ENCODE results near the gene VAV2. TPM values are rescaled to one million over a fixed set of nuclear protein-coding genes. Genes with fewer than 3 reads are reported as not detected.
"Not testable (repeated sequence)": the region's sequence is repeated elsewhere in the genome, so short reads cannot be mapped to it uniquely, and the experiment has no call there.

Gene VAV2
- total and polyA plus RNA-seq, 9 of the 15 experiments (the other 6 are each of a cell fraction or from before 2014, with no cell fraction given): 0.01 to 2.7 (median 1.0) TPM; not detected in 1

DNA sequence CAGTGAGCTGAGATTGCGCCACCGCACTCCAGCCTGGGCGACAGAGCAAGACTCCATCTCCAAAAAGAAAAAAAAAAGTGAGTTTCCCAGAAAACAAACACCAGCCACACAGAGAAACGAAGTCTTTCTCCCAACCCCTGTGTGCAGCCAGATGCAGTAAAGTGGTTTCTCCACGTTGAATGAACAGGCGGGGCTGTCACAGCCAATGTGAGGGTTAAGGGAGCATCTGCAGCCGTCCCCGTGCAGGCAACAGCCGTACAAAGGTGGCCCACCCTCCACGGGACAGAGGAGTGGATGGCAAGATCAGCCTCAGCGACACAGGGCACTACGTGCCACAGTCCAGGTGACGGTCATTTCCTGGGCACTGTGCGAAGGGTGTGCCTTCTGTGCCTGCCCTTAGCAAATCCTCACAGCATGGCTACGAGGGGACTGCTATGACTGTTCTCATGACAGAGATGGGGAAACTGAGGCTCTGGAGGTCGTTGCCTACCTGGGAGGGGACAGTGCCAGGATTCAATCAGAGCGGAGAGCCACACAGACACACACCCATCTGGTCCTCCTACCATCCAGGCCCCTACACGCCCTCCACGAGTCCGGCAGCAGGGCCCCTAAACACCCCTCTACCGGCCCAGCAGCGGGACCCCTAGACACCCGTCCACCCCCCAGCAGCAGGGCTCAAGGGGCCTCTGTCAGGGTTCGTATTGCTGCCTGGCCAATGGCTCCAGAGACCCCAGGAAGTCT is 2.3 kb downstream of the VAV2 start:
- no peak overlapping the region for H2AFZ ChIP-seq (ENCODE audit: low read depth, low read length)
- peaks cover 0 to 41% of the 10 kb centered on the region in 2 experiments; a peak in 3 of 5 replicates for H3K4me1 ChIP-seq (replicated peaks in 1 of 2; ENCODE audit: control insufficient read depth in 2 of 2, insufficient read depth in 2 of 2, low read length in 2 of 2)
- WGBS (ENCODE audit: insufficient coverage, low coverage, missing lambda C conversion rate): 21% methylated on average over 20 of the region's 24 CpGs
- TF ChIP-seq EZH2 (IDR thresholded peaks at IDR 0.05; ENCODE audit: borderline replicate concordance, low read depth, low read length) (no peak), VEZF1 (CRISPR knock-in tag; IDR thresholded peaks at IDR 0.05) (no peak), HNRNPLL (IDR thresholded peaks at IDR 0.05; ENCODE audit: low read depth, low read length, poor library complexity, severe bottlenecking) (no peak), HIVEP1 (CRISPR knock-in tag; IDR thresholded peaks at IDR 0.05) (no peak), ARID3A (IDR thresholded peaks at IDR 0.05; ENCODE audit: borderline replicate concordance, low read depth, low read length) (no peak), NFE2 (IDR thresholded peaks at IDR 0.05; ENCODE audit: low read depth) (no peak)
- TF ChIP-seq, protein P1, sequence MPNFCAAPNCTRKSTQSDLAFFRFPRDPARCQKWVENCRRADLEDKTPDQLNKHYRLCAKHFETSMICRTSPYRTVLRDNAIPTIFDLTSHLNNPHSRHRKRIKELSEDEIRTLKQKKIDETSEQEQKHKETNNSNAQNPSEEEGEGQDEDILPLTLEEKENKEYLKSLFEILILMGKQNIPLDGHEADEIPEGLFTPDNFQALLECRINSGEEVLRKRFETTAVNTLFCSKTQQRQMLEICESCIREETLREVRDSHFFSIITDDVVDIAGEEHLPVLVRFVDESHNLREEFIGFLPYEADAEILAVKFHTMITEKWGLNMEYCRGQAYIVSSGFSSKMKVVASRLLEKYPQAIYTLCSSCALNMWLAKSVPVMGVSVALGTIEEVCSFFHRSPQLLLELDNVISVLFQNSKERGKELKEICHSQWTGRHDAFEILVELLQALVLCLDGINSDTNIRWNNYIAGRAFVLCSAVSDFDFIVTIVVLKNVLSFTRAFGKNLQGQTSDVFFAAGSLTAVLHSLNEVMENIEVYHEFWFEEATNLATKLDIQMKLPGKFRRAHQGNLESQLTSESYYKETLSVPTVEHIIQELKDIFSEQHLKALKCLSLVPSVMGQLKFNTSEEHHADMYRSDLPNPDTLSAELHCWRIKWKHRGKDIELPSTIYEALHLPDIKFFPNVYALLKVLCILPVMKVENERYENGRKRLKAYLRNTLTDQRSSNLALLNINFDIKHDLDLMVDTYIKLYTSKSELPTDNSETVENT (CRISPR knock-in tag; IDR thresholded peaks at IDR 0.05): no peak
- no peaks in the 10 kb centered on the region for H3K9me3 ChIP-seq (replicated peaks; ENCODE audit: control insufficient read depth, insufficient read depth, low read depth, low read length)
- peaks cover 2% of the 10 kb centered on the region for H3K9me1 ChIP-seq (ENCODE audit: control insufficient read depth, insufficient read depth, low read length)
- peaks cover 3 to 40% of the 10 kb centered on the region in 2 experiments; a peak in 4 of 5 replicates for H3K27me3 ChIP-seq (ENCODE audit: control insufficient read depth in 2 of 2, insufficient read depth in 2 of 2, low read length in 2 of 2)
- no peak overlapping the region for H3K4me3 ChIP-seq
- FAIRE-seq (no peak), DNase-seq (ENCODE audit: extremely low read depth in 1 of 4, low spot score in 3 of 4) (no peak), ATAC-seq (no peak)
- no peak overlapping the region for H3K27ac ChIP-seq (ENCODE audit: extremely low read depth, low read depth, low read length)
- no peaks in the 10 kb centered on the region for H3K36me3 ChIP-seq (ENCODE audit: control insufficient read depth, insufficient read depth, low read length)
- BruUV-seq (replicated peaks): no TSS peak
- in situ Hi-C loops (cut with MboI): no loop called here
- peaks cover 25% of the 10 kb centered on the region for H4K20me1 ChIP-seq (replicated peaks; ENCODE audit: control insufficient read depth, insufficient read depth, low read length)
- intact Hi-C loops (cut with micrococcal nuclease): no loop called here
- no peaks in the 10 kb centered on the region for H3K79me2 ChIP-seq (ENCODE audit: control insufficient read depth, insufficient read depth, low read length)
- H3K9ac ChIP-seq (ENCODE audit: insufficient read depth in 1 of 2, low read depth in 2 of 2, low read length in 2 of 2): no peak overlapping the region
- CTCF ChIA-PET (ENCODE audit: low intra/inter-chr PET ratio): no interaction called here
- POLR2A ChIA-PET: interaction anchor here (0.7 to 1.1 kb wide), 2 partner anchors 35 to 334 kb away, joined by 3 read pairs; partner anchors contain the start of gene BRD3OS
- no peak overlapping the region for H3K4me2 ChIP-seq (ENCODE audit: insufficient read depth, low read length)

GRCh38 chr9:133988771-133989170 is 3.4 kb downstream of the VAV2 start:
- BruUV-seq (replicated peaks); ATAC-seq; DNase-seq (ENCODE audit: extremely low read depth in 1 of 4, low spot score in 3 of 4); in situ Hi-C loops (cut with MboI); H3K9me3 ChIP-seq (replicated peaks; ENCODE audit: control insufficient read depth, insufficient read depth, low read depth, low read length); H3K9ac ChIP-seq (ENCODE audit: insufficient read depth in 1 of 2, low read depth in 2 of 2, low read length in 2 of 2); intact Hi-C loops (cut with micrococcal nuclease); FAIRE-seq; H3K36me3 ChIP-seq (ENCODE audit: control insufficient read depth, insufficient read depth, low read length); H3K4me3 ChIP-seq; H3K27ac ChIP-seq (ENCODE audit: extremely low read depth, low read depth, low read length); H2AFZ ChIP-seq (ENCODE audit: low read depth, low read length); H3K9me1 ChIP-seq (ENCODE audit: control insufficient read depth, insufficient read depth, low read length); H3K79me2 ChIP-seq (ENCODE audit: control insufficient read depth, insufficient read depth, low read length); H3K4me2 ChIP-seq (ENCODE audit: insufficient read depth, low read length): not testable (repeated sequence)
- CTCF ChIA-PET (ENCODE audit: low intra/inter-chr PET ratio): interaction anchor here (0.7 kb wide), 2 partner anchors 316 to 756 kb away, joined by 4 to 5 read pairs; no protein-coding TSS in a partner anchor
- Histone ChIP-seq H4K20me1 (replicated peaks; ENCODE audit: control insufficient read depth, insufficient read depth, low read length) (peaks cover 25% of the 10 kb centered on the region), H3K27me3 (ENCODE audit: control insufficient read depth in 2 of 2, insufficient read depth in 2 of 2, low read length in 2 of 2) (peaks cover 3 to 45% of the 10 kb centered on the region in 2 experiments; a peak in 4 of 5 replicates), H3K4me1 (replicated peaks in 1 of 2; ENCODE audit: control insufficient read depth in 2 of 2, insufficient read depth in 2 of 2, low read length in 2 of 2) (peaks cover 0 to 36% of the 10 kb centered on the region in 2 experiments; a peak in 3 of 5 replicates)
- POLR2A ChIA-PET: interaction anchor here (0.6 kb wide), 1 partner anchor 136 kb away, joined by 3 read pairs; no protein-coding TSS in a partner anchor
- 21% methylated on average over 8 of the region's 14 CpGs for WGBS (ENCODE audit: insufficient coverage, low coverage, missing lambda C conversion rate)

All from K562 (cell line).